ENCODE measurements around the gene OPN4.
A peak's percentile ranks its signal among the peaks of the same experiment; 100 is the strongest.

OPN4 gene

GRCh38 chr10:86708068-86708782 lies 53.9 kb downstream of the OPN4 start:
- FAIRE-seq: no peak
- no peak for TF ChIP-seq CTCF (IDR thresholded peaks at IDR 0.05; ENCODE audit: insufficient read depth, missing control alignments)
- peak; percentile 2 for DNase-seq (ENCODE audit: insufficient read length, low spot score)

DNA sequence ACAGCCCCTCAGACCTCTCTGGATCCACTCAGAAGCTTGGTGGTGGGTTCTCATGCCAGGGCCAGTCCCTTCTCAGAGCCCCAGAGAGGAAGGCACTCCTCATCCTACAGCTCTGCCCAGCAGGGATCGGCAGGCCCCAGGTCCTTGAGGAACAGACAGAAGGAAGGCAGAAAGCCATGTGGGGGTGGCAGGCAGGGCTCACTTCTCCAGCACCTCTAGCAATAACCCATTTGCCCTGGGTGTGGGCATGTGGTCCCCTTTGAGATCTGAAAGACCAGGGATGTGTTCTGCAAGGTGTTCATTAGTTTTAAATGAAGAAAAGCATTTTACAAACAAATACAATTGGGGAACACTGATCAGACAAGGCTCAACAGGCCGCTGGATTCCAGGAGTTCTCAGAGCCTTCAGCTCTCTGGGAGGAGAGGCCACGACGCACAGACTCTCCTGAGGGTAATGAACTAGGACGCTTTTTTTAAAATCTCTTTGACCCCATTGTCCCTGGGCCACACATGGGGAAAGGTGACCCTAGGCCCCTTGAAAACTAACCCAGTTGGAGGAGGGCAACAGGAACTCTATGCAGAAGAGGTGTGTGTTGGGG lies 54.5 kb downstream of the OPN4 start:
- DNase-seq (ENCODE audit: insufficient read length, low spot score): no peak
- no peak for FAIRE-seq
- TF ChIP-seq CTCF (IDR thresholded peaks at IDR 0.05; ENCODE audit: insufficient read depth, missing control alignments): no peak

- DNase-seq (ENCODE audit: insufficient read length, low spot score): no peak
- no peak for FAIRE-seq
- no peak for TF ChIP-seq CTCF (IDR thresholded peaks at IDR 0.05; ENCODE audit: insufficient read depth, missing control alignments)
These were observed 55.2 kb downstream of the OPN4 start for GRCh38 chr10:86709396-86710185.

DNA sequence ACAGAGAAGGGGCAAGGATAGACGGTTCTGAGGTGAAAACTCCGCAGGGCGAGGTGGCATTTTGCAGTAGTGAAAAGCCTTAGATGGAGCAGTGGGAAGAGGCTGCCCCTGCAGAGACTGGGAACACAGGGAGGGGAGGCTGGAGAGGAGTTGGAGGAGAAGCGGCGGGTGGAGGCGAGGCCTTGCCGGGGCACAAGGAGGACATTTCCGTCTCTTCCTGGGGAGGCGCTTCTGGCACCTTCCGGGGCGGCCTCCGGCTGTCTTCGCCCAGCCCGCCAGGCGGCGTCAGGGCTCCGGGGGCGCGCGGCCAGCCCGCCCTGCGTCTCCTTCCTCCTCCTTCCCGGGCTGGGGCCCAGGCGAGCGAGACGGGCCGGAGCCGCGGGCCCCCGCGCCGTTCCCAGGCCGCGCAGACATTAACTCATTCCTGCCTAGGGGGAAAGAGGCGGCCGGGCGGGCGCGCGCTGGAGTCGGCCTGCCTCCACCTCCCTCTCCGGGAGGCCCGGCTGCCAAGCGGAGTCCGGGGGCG lies 56.7 kb downstream of the OPN4 start:
- peak; percentile 69 for TF ChIP-seq CTCF (IDR thresholded peaks at IDR 0.05; ENCODE audit: insufficient read depth, missing control alignments)
- DNase-seq (ENCODE audit: insufficient read length, low spot score) (peak; percentile 89), FAIRE-seq (no peak)

DNA sequence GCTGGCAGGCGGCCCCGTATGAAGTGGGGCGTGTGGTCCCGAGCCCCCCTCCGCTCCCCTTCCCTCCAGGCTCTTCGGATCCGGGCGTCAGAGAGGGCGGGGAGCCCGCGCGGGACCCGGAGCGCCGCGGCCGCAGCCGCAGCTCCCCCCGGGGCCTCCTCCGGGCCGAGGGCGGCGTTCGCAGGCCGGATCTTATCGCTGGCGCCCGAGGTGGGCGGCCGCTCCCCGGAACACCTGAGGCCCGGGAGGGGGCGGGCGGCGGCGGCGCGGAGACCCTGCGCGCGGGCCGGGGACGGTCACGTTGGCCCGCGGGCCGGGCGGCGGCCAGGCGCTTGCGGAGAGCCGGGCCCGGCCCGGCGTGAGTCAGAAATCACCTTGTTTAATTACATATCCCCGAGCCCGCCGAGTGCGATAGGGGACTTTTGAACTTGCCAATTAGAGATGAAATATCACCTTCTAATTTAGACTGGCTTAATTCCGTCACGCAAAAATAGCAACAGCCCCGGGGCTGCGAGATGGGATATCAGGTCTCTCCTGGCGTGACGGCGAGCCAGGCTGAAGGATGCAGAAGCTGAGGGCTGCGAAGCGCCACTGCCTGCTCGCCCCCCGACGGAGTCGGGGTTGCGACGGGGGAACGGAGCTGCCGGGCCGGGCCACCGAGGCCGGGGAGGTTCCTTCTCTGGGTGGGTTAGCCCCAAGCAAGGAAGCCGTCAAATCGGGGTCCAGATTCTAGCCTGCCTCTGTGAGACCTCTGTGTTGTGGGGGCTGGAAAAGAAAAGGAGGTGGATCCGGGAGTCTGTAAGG lies 57.4 kb downstream of the OPN4 start:
- DNase-seq (ENCODE audit: insufficient read length, low spot score): peak; percentile 49

More for the DNA sequence above, 57.4 kb downstream of the OPN4 start:
- TF ChIP-seq CTCF (IDR thresholded peaks at IDR 0.05; ENCODE audit: insufficient read depth, missing control alignments): no peak
- no peak for FAIRE-seq

Data from D721Med (cell line).